ENCODE results near the gene ZNF516.

The ZNF516 gene

GRCh38 chr18:76391746-76392145 lies 103.3 kb downstream of the ZNF516 start:
- no peak overlapping the region for H3K4me3 ChIP-seq (ENCODE audit: low read depth, low read length)
- no peak for TF ChIP-seq CTCF (IDR thresholded peaks at IDR 0.05; ENCODE audit: borderline replicate concordance, insufficient read depth, low read depth, low read length)

- TF ChIP-seq CTCF (IDR thresholded peaks at IDR 0.05; ENCODE audit: borderline replicate concordance, insufficient read depth, low read depth, low read length), result no peak
- H3K4me3 ChIP-seq (ENCODE audit: low read depth, low read length), result no peak overlapping the region
Observed at GRCh38 chr18:76391038-76391437, 104.0 kb downstream of the ZNF516 start.

GRCh38 chr18:76390452-76391035 lies 104.5 kb downstream of the ZNF516 start:
- H3K4me3 ChIP-seq (ENCODE audit: low read depth, low read length), result no peak overlapping the region
- TF ChIP-seq CTCF (IDR thresholded peaks at IDR 0.05; ENCODE audit: borderline replicate concordance, insufficient read depth, low read depth, low read length), result no peak

GRCh38 chr18:76389716-76390115 lies 105.3 kb downstream of the ZNF516 start:
- no peak overlapping the region for H3K4me3 ChIP-seq (ENCODE audit: low read depth, low read length)
- no peak for TF ChIP-seq CTCF (IDR thresholded peaks at IDR 0.05; ENCODE audit: borderline replicate concordance, insufficient read depth, low read depth, low read length)

GRCh38 chr18:76388891-76389423 lies 106.1 kb downstream of the ZNF516 start:
- no peak for TF ChIP-seq CTCF (IDR thresholded peaks at IDR 0.05; ENCODE audit: borderline replicate concordance, insufficient read depth, low read depth, low read length)
- H3K4me3 ChIP-seq (ENCODE audit: low read depth, low read length), result no peak overlapping the region

- TF ChIP-seq CTCF (IDR thresholded peaks at IDR 0.05; ENCODE audit: borderline replicate concordance, insufficient read depth, low read depth, low read length), result no peak
Observed at GRCh38 chr18:76388261-76388660, 106.8 kb downstream of the ZNF516 start.

GRCh38 chr18:76387608-76388007 lies 107.4 kb downstream of the ZNF516 start:
- no peak for TF ChIP-seq CTCF (IDR thresholded peaks at IDR 0.05; ENCODE audit: borderline replicate concordance, insufficient read depth, low read depth, low read length)
- no peak overlapping the region for H3K4me3 ChIP-seq (ENCODE audit: low read depth, low read length)

More at GRCh38 chr18:76388261-76388660, 106.8 kb downstream of the ZNF516 start:
- H3K4me3 ChIP-seq (ENCODE audit: low read depth, low read length), result no peak overlapping the region

All from GM12875 (cell line).